Measurements from ENCODE around the gene TP53RK.
"Not testable (repeated sequence)": the region's sequence is repeated elsewhere in the genome, so short reads cannot be mapped to it uniquely, and the experiment has no call there.

The TP53RK gene

GRCh38 chr20:46683011-46683667 lies 6.1 kb downstream of the TP53RK start:
- DNase-seq (ENCODE audit: low spot score), result no peak

DNA sequence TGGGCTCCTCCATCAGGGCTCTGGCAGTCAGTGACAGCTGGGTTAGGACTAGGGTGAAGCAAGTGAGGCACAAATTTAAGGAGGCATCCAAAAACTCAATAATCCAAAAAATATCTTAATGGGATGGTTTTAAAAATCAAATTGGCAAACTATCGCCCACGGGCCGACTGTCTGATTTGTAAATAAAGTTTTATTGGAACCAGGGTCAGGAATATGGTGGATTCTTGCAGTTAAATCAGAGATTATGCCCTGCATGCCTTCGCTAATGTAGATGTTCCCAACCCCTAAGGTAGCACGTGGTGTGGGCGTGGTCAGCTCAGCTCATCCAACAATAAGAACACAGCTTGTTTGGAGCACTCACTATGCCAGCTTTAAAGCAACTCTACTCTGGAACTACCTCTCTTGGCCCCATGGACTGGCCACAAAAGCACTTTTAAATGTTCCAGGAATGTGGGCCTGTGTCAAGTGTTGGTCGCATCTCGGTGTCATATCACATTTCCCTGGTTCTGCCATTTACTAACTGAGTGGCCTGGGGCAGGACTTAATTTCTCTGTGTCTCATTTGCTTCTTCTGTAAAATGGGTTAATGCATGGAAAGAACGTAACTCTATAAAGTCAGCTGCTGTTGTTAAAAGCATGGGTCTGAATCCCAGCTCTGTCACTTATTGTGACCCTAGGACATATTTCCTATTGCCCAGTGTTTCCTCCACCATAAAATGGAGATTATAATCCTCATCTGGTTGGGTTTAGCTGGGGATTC lies 7.0 kb downstream of the TP53RK start:
- DNase-seq (ENCODE audit: low spot score), result no peak

DNA sequence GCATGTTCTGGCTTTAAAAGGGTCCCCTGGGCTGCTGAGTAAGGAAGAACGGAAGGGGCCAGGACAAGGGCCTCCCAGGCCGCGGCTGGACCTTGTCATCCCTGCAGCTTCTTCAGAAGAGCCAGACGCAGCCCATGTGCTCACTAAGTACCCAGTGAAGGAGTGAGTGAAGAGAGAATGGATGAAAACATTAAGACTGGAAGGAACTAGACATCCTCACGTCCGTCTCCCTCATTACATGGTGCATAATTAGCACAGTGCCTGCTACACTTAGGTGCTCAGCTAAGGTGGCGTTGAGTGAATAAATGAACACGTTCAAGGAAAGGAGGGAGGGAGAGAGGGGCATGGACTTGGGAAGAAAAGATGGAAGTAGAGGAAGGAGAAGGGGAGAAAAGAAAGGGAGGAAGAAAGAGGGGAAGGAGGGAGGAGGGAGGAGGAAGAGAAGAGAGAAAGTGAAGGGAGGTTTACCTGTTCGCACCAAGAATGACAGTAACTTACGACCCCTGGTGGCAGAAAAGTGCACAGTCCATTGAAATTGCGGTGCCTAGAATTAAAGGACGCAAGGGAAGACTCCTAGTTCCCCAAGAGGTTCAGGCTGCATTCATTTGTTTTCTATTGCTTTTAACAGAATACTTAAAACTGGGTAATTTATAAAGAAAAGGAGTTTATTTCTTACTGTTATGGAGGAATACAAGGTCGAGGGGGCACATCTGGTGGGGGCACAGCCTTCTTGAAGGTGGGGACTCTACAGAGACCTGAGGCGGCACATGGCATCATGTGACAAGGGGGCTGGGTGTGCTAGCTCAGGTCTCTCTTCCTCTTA lies 8.0 kb downstream of the TP53RK start:
- peak; percentile 75 for DNase-seq (ENCODE audit: low spot score)

DNA sequence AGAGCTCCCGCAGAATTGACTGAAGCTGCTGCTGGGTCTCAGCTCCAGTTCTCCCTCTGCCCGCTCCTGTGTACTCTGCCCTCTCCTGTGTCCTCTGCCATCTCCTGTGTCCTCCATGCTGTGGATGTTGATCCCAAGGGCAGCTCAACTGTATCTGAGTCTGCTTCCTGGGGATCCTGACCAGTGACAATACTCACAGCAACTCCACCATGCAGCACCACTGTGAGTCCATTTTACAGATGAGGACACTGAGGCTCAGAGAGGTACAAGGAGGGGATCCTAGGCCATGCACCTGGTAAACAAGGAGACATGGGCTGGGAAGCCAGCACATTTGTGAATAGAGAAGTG lies 8.6 kb downstream of the TP53RK start:
- no peak for DNase-seq (ENCODE audit: low spot score)

GRCh38 chr20:46678516-46678915 lies 10.7 kb downstream of the TP53RK start:
- no peak for DNase-seq (ENCODE audit: low spot score)

- no peak for DNase-seq (ENCODE audit: low spot score)
These were observed 11.6 kb downstream of the TP53RK start for GRCh38 chr20:46677608-46678007.

DNA sequence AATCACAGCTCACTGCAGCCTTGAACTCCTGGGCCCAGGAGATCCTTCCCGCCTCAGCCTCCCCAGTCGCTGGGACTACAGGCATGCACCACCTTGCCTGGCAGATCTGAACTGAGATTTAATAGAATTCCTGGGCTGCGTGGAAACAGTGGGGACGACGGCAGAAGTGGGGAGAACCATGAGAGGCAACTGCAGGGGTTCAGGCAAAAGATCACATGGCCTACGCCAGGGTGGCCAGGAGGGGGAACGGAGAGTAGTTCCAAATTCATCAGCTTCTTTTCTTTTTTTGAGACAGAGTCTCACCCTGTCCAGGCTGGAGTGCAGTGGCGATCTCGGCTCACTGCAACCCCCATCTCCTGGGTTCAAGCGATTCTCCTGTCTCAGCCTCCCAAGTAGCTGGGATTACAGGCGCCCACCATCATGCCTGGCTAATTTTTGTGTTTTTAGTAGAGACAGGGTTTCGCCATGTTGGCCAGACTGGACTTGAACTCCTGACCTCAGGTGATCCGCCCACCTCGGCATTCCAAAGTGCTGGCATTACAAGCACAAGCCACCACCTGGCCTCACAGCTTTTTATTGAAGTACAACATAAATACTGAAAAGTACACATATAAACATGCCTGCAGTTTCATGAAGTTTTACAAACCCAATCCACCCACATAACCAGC lies 12.5 kb downstream of the TP53RK start:
- DNase-seq (ENCODE audit: low spot score), result not testable (repeated sequence)

GRCh38 chr20:46674253-46675083 lies 14.8 kb downstream of the TP53RK start:
- no peak for DNase-seq (ENCODE audit: low spot score)

DNA sequence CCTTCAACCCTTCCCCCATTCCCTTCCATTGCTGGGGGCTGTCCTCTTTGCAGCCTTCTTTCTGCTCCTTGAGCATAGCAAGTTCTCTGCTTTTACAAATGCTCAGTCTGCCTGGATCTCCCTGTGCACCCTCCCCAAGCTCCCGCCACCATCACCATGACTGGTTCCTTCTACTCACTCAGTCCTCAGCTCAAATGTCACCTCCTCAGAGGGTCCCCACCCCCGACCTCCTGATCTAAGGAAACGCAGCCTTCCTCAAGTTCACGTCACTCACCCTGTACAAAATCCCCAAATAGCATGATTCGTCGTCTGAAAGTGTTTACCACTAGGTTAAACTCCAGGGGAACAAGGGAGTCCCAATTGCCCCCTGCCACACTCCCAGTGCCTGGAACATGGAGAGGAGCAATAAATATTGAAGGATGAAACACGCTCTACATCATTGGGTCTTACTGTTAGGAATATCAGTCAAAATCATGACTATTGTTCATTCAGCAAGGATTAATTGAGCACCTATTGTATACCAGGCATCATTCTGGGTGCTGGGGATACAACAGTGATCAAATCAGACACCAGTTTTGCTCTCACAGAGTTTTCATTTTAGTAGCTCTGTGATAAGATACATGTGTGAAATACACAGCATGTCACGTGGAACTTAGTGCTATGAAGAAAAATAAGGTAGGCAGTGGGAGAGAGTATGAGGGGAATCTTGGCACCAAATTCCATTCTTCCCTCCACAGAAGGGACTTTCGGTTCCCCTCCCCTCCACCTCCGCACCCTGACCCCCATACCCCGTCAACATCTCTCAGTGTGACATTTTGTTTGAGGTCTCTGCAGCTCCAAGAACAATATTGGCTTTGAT lies 15.6 kb downstream of the TP53RK start:
- no peak for DNase-seq (ENCODE audit: low spot score)

GRCh38 chr20:46672543-46673148 lies 16.6 kb downstream of the TP53RK start:
- no peak for DNase-seq (ENCODE audit: low spot score)

GRCh38 chr20:46671866-46672542 lies 17.2 kb downstream of the TP53RK start:
- no peak for DNase-seq (ENCODE audit: low spot score)

DNA sequence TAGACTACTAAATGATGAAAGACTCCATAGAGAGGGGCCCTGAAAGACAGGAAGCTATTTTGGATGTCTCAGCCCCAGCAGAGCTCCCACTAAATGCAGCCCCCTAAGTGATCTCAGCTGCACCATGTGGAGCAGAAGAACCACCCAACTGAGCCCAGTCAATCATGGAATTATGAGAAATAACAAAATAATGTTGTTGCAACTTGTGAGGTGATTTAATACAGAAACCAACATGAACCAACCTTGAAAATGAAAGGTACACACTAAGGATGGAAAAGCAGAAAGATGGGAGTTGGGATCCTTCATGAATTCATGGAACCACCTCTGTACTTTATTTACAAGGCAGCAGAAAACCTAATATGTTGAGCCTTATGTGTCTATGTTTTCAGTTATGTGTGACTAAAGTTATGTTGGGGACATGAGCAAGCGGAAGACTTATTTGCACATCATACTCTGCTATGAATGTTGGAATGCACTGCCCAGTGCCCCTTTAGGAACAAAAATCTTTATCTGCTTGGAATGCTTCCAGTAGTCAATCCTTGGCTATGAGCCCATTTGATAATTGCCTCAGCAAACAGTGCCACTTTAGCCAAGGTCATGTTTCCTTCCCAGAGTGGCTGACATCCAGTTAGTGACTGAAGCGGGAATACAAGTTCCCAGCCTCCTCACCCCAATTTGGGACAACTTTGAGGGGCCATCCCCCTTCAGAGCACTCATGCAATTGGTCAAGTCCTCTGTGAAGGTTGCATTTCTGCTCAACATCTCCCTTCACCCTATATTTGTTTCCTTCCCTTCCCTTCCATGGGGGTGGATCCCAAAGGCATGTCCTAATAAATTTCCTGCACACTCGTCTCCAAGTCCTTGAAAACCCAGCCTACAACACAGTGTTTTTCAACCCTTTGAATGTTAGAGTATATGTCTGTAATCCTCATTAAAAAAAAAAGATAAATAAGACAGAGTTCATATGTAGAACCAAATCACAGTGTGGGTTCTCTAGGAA lies 18.4 kb downstream of the TP53RK start:
- DNase-seq (ENCODE audit: low spot score), result no peak

DNA sequence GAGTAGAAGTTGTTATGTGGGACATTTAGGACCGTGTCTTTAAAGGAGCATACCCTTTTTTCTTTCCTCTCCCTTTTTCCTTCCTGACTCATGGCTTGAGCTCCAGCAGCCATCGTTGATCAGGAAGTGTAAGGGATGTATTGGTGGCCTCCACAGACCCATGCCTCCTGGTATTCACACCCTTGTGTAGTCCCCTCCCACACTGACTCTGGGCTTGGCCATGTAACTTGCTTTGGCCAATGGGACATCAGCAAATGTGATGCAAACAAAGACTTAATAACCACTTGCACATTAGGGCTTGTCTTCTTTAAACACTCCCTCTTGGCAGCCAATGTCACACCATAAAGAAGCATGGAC lies 19.0 kb downstream of the TP53RK start:
- no peak for DNase-seq (ENCODE audit: low spot score)

GRCh38 chr20:46666818-46667515 lies 22.3 kb downstream of the TP53RK start:
- no peak for DNase-seq (ENCODE audit: low spot score)

- no peak for DNase-seq (ENCODE audit: low spot score)
These were observed 22.9 kb downstream of the TP53RK start for GRCh38 chr20:46666306-46666705.

- no peak for DNase-seq (ENCODE audit: low spot score)
These were observed 23.6 kb downstream of the TP53RK start for GRCh38 chr20:46665602-46666001.

DNA sequence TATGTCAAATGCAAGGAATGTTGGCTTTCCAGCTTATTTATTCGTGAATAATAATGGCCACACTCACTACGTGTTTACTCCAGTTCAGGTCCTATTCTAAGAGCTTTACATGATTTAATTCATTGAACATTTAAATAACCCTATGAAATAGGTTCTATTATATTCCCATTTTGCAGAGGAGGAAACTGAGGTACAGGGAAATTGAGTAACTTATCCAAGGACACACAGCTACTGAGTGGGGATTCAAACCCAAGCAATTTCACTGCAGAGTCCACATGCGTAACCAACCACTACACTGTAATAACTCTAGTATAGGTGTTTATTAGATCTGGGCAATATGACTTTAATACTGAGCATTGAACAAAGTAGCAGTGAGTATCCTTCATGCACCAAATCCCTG lies 25.7 kb downstream of the TP53RK start:
- no peak for DNase-seq (ENCODE audit: low spot score)

GRCh38 chr20:46661659-46662058 lies 27.6 kb downstream of the TP53RK start:
- no peak for DNase-seq (ENCODE audit: low spot score)

All from germinal center (tissue), 1 donor.